ENCODE data around the gene CRTC2. TPM values are rescaled to one million over a fixed set of nuclear protein-coding genes. Genes with fewer than 3 reads are reported as not detected.
"Not testable (repeated sequence)": the region's sequence is repeated elsewhere in the genome, so short reads cannot be mapped to it uniquely, and the experiment has no call there.

The CRTC2 gene
- total RNA-seq, 1 donor from 2014 or later = 8.5 TPM

DNA sequence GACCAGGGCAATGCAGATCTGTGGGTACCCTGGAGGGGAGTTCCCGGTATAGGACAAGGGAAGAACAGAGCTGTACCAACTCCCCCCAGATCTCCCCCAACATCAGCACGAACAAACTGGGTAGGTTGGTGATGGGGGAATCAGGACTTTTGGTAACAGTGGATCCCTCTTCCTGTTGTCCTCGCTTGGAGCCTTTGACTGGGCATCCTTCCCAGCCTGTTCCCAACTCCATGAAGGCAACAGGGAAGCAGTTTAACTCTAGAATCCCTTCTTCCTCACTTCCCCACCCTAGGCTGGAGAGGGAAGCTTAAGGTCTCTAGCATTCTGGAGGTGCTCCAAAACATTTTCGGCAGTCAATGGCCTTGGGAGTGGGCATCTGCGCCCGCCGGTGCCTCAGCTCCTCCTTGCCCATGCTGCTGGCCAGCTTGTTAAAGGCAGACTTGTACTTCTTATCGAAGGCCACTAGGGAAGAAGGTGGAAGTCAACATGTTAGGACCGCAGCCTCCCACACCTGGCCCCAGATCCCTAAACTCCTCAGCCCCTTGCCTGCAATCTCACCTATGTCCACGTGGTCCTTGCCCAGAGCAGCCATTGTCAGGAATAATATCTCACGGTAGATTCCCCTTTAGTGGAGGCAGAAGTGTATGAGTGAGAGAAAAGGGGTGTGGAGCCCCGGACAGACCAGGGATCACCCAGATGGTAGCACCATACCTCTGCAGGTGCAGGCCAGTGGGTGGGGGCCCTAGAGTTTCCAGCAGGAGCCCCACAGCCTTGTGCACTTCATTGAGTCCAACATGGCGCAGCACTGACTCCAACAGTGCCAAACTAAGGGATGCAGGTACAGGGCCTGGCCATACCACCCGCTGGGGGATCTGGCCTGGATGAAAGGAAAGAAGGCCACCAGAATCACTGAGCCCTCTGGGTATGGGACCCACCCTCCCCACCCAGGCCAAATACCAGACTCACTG is 28.1 kb downstream of the CRTC2 start:
- no peak for DNase-seq (ENCODE audit: low read depth)

DNA sequence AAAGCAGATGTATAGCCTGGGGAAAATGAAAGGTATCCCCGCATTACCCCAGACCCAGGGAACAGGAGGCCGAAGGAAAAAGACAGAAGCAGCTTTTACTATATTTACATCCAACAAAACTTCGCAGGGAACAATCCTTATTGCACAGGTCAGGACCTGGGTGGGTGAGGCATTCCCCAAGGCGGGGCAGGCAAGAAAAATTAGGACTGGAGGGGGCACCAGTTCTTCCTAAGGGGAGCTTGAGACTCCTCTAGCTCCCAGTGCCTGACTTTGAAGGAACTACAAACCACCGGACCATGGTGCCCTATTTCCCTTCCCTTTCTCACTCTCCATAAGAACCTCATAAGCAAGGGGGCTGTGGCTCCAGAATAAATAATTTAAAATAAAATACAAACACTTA is 29.0 kb downstream of the CRTC2 start:
- DNase-seq (ENCODE audit: low read depth) = no peak

DNA sequence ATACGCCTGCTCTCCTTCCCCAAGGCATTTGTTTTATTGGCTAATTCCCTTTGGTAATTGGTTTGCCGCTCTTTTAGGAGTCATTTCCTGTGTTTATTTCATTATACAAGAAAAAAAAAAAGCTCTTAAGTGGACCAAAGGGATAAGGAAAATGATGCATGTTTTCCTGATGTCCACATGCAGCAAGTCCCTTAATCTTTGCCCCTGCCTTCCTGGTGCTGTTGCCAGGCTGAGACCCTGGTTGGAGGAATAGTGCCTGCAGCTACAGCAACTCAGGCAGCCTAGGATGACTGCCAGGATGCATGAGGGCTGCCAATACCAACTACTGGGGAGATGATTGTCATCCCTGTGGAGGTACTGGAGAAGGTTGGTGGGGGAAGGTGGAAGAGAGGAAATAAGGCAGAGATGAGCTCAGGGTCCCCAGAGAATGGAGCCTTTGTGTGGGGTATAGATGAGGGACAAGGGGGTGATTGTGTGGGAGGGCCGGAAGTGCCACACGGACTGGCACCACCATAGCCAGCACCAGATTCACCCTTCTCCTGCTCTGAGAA is 29.5 kb downstream of the CRTC2 start:
- no peak for DNase-seq (ENCODE audit: low read depth)

DNA sequence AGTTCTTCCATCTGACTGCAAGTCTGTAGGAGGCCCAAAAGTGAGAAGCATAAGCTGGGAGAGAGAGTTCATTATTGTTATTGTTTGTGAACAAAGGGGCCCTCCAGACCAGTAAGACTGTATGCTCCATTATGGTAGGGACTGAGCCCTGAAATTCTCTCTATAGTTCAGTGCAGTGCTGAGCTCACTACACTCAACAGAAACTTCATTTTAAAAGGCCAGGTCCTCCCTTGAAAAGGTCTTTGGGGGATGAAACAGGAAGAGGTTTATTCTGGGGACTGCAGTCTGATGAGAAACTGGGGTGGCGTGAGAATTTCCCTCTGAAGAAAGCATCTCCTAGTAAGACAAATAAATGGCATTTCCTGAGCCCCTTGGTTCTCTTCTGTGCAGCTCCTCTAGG is 30.2 kb downstream of the CRTC2 start:
- no peak for DNase-seq (ENCODE audit: low read depth)

DNA sequence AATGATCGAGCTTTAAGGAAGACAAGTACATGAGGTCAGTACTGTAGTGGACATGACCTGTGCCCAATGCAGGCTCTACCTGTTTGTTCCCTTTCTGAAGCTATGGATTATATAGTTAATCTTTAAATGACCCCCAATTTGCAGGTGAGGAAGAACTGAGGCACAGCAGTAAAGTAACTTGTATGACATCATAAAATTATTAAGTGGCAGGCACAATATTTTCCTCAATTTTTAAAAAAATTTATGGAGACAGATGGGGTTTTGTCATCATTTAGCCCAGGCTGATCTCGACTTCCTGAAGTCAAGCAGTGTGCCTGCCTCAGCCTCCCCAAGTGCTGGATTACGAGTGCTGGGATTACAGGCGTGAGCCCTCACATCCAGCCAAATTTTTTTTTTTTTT is 32.0 kb downstream of the CRTC2 start:
- DNase-seq (ENCODE audit: low read depth) = no peak

DNA sequence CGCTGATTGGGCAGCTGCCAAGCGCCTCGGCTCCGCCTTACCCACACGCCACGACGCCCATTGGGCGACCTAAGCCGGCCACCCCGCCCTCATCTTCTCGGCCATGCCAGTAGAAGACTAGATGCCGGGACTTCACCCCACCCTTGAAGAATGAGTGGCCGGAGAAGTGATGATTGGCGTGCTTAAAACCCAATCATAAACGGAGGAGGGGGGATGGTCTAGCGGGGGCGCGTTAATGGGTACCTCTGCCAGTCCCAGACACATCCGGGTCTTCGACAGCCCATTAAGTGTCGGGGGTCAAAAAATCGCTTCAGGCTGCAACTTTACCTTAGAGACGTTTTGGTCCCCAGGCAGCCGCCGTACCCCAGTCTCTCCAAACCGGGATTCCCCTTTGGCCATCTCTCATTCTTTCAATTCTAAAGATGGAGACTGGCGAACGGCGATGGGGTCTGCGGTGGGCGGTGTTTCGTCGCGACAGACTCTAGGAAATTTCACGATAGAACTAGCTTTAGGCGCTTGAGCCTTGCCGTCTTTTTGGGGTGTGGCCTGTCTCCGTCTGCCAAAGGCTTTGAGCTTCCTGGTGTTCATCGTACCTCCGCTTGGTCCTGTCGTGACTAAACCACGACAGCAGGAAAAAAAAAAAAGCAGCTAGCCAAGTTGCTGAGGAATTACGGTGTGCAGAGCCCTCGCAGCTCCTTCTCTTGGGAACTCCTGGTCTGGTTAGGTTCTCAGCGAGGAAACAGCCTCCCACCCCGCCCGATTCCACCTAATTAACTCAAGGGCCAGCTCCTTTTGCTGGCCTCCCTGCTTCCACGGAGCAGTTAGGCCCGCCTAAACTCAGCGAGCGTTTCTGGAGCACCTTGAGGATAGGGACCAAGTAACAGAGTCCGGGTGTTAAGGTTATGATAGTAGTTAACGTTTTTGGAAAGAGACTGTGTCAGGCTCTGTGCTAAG is 35.2 kb downstream of the CRTC2 start, which contains the start of gene GATAD2B:
TSS of gene GATAD2B (minus strand) at position 1 of the 954 bp plus-strand sequence. CDS start 94,625 bp downstream, outside the sequence.
- DNase-seq (ENCODE audit: low read depth) = peak; percentile 100

DNA sequence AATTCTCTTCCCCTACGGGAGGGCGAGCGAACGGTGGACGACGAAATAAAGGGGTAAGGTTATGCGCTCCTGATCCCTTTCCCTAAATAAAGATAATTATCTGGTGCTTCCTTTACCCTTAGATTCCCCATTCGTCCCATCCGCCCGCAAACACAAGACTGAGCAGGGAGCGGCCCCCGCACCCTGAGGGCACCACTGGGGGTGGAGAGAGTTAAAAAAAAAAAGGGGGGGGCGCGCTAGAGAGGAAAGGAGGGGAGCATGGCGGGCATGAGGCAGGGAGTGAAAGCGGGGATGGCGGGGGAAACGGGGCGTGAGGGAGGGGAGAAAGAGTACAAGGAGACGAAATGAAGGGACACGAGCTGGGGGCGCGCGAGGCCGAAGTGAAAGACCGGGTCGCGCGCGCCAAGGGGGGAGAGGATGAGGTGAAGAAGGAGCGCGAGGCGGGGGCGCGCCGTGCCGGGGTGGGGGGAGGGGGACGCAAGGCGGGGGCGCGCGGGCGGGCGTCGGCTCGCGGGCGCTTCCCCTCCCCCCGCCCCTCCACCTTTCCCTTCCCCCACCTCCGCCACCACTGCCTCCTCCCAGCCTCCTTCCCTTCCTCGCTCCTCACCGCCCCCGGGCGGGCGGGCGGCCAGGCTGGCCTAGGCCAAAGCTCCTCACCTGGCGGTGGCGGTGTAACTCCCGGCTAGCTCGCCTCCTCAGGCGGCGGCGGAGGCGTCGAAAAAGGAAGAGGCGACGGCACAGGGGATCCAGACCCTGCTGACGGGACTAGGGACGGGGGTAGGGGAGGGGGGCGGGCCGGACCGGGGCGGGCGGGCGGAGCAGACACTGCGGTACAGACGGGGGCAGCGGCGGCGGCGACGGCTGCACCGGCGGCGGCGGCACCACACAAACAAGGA is 36.1 kb downstream of the CRTC2 start:
- peak; percentile 16 for DNase-seq (ENCODE audit: low read depth)

DNA sequence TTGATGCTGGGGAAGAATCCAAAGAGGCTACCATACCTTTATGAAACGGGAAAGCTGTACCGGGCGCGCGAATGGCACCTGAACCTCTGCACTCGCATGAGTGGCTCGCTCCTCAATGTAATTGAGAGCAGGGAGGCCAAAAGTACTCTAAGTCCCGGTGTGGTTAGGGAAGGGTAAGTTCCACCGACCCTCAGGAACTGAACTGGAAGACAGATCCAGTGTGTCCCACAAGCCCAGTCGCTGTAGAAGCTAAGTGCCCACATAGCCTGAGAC is 36.7 kb downstream of the CRTC2 start:
- DNase-seq (ENCODE audit: low read depth) = no peak

DNA sequence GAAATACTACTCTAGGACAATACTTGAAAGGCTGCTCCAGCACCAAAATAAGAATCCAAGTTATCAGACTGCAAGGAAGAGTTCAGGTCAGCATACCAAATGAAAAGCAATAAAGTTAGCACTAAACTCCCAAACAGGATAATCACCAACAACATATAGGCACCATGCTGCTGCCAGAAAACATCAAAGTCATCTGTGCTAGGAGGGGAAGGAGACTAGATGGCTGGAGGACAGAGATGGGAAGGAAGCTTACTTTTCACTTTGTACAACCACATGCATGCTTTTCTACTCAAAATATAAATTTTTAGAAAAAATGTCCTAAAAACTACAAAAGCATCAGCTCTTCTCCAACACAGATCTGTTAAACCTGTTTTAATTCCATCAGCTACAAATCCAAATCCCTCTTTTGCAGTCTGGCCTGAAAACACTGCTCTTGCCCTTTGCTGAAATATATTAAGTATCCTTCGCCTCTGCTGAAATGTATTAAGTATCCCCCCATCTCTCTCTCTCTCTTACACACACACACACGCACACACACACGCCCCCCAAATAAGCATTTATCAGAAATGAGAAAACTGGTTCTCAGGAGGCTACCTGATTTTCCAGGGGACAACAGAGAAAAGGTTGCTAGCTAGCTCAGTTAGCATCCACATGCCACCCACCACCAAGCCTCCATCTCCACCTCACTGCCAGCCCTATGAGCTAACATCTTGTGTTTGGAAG is 37.2 kb downstream of the CRTC2 start:
- DNase-seq (ENCODE audit: low read depth) = no peak

DNA sequence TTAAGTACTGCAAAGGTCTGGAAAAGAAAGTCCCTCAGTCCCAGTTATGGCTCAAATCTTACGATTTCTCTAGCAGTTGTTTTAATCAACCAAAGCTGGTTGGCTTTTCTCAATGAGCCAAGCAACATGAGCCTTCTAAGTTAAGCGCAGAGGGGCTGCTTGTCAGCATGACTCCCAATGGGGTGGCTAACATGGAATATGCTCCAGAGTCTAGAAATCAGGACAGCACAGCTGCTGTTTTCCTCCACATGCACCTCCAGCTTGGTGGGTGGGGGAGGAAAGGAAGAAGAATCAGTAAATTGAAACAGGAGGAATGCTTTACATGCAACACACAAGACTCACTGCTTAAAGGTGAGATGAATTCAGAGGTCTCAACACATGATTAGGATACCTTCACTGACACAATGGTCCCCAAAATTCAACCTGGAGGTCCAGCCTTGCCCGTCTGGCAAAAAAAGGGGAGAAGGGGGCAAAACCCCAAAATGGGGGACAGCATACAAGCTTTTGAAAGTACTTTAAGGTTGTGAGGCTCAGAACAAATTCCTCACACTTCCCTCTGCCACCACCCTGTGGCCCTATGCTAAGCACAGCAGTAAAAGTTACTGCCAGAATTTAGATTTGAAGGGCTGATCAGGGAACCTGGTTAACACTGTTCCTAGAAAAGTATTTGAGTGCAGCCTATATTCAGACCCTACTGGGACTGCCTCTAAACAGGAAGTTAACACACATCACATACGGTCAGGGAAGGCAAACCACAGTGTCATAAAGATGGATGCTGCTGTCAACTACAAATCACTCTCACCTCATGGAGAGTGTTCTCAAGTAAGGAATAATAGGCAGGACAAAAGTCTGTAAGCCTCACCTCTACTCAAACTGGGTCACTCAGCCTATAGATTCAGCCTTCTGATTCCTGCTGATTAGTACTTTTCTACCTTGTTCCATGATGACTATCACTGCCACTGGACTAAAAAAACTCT is 38.2 kb downstream of the CRTC2 start:
- DNase-seq (ENCODE audit: low read depth) = peak; percentile 13

DNA sequence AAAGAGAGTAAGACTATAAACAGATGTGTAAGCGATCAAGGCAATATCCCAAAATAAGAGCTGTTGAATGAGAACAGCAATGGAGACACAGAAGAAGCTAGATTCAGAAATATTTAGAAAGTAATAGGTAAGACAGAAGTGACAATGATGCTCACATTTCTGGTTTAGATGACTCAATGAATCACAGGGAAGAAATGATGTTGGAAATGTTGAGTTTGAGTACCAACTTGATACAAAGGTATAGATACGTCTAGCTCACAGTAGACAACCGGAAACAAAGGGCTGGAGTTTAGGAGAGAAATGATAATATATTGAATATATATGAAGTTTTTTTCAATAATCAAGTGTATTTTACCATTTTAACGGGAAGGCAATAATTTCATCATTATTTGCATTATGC is 42.1 kb downstream of the CRTC2 start:
- DNase-seq (ENCODE audit: low read depth) = no peak

DNA sequence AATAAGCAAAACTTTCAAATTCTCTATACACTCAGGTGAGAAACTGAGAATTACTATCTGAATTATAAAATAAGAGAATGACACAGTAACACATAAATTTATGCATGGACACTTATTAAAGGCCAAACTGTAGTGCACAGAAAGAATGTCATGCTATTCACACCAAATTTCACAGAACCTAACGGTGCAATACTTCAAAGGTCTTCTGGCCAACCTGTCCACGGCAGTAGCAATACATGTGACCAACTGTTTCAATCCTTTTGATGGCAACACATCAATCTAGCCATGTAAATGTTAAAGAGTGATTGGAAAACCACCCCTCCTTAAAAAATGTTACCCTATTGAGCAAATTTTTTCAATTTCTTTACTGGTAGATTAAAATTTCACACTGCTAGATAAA is 46.1 kb downstream of the CRTC2 start:
- no peak for DNase-seq (ENCODE audit: low read depth)

DNA sequence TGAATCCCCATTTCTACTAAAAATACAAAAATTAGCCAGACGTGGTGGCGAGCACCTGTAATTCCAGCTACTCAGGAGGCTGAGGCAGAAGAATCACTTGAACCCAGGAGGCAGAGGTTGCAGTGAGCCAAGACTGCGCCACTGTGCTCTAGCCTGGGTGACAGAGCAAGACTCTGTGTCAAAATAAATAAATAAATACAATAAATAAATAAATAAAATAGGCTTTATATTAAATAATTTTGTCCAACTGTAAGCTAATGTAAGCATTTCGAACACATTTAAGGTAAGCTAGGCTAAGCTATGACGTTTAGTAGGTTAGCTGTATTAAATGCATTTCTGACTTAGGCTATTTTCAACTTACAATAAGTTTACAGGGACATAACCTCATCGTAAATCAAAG is 47.9 kb downstream of the CRTC2 start:
- not testable (repeated sequence) for DNase-seq (ENCODE audit: low read depth)

DNA sequence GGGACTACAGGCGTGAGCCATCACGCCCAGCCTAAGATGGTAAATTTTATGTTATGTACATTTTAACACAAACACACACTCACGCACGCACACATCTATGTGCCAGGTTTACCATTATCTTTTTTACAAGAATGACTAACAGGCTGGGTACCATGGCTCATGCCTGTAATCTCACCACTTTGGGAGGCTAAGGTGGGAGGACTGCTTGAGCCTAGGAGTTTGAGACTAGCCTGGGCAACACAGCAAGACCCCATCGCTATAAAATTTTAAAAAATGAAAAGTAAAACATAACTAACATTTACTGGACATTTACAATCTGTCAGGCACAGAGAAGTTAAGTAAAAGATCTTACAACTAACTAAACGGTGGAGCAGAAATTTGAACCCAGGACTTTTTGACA is 50.3 kb downstream of the CRTC2 start:
- DNase-seq (ENCODE audit: low read depth) = no peak

DNA sequence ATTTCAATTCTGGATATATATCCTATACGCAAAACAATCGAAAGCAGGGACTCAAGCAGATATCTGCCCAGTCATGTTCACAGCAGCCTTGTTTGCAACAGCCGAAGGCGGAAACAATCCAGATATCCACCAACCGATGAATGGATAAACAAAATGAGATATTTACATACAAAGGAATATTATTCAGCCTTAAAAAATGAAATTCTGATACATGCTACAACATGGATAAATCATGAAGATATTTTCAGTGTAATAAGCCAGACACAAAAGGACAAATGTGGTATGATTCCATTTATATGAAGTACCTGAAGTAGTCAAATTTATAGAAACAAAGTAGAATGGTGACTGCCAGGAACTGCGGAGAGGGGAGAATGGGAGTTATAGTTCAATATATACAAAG is 51.3 kb downstream of the CRTC2 start:
- no peak for DNase-seq (ENCODE audit: low read depth)

DNA sequence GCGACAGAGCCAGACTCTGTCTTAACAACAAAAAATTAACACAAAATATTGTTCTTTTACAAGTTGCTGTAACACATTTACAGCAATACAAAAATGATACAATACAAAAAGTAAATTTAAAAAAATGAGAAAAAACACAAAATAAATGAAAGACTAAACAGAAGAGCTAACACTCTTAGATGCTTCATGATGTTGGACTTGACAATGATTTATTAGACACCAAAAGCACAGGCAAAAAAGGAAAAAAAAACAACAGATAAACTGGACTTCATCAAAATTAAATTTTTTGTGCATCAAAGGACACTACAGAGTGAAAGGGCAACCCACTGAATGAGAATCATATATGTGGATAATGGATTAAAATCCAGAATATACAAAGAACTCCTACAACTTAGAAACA is 52.0 kb downstream of the CRTC2 start:
- no peak for DNase-seq (ENCODE audit: low read depth)

DNA sequence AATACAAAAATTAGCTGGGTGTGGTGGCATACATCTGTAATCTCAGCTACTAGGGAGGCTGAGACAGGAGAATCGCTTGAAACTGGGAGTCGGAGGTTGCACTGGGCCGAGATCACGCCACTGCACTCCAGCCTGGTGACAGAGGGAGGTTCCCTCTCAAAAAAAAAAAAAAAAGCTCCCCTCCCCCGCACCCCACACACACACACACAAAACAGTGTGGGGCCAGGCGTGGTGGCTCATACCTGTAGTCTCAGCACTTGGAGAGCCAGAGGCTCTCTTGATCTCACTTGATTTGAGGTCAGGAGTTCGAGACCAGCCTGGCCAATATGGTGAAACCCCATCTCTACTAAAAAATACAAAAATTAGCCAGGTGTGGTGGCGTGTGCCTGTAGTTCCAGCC is 52.5 kb downstream of the CRTC2 start:
- DNase-seq (ENCODE audit: low read depth) = not testable (repeated sequence)

DNA sequence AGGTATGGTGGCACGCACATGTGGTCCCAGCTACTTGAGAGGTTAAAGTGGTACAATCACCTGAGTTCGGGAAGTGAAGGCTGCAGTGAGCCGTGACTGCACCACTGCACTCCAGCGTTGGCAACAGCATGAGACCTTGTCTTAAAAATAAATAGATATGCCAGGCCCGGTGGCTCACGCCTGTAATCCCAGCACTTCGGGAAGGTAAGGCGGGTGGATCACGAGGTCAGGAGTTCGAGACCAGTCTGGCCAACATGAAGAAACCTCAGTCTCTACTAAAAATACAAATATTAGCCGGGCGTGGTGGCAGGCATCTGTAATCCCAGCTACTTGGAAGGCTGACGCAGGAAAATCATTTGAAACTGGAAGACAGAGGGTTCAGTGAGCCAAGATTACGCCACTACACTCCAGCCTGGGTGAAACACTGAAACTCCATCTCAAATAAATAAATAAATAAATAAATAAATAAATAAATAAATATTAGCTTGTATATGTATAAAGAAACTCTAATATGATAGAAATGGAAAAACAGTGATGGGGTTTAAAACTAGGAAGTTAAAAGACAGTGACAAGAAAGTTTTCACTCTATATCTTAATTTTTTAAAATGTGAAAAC is 54.5 kb downstream of the CRTC2 start:
- DNase-seq (ENCODE audit: low read depth) = no peak

Data from myocyte (in vitro differentiated cells).